HepG2 (cell line): Measurements from ENCODE around the gene IL4I1. TPM values are rescaled to one million over a fixed set of nuclear protein-coding genes. Genes with fewer than 3 reads are reported as not detected.
A peak's percentile ranks its signal among the peaks of the same experiment; 100 is the strongest.

Source experiments
- ATAC-seq: fragments of 200-7000 bp; cut with Tn5 transposase; 3 replicates; pipeline ENCODE4 v1.9.1; 2020; ENCODE audit warnings: mild to moderate bottlenecking, moderate library complexity
- BruUV-seq: library from RNA; stranded (reverse); fragments of 400-500 nt; replicated peaks from 2 replicates; lab custom pipeline; 2021; lab: Mats Ljungman, UMichigan
- CTCF ChIA-PET: fragments of 300-600 bp; formaldehyde crosslinking; extraction: SDS; loops from one replicate; lab custom pipeline; 2021; ENCODE audit warnings: low total read pairs, inconsistent platforms, low intra/inter-chr PET ratio; lab: Yijun Ruan, JAX
- POLR2A ChIA-PET: fragments of 350-600 bp; sonication (Branson Sonifier 250); formaldehyde crosslinking; loops from one replicate; lab custom pipeline; 2020; ENCODE audit warnings: antibody characterized with exemption, inconsistent platforms; lab: Yijun Ruan, JAX
- DNase-seq: peaks from one replicate; pipeline ENCODE4 v3.0.0-alpha.2; 2015; ENCODE audit warnings: low spot score
- FAIRE-seq: peaks from 3 replicates; lab custom pipeline; 2011; peaks lifted over from hg19 to GRCh38; lab: Jason Lieb, UNC
- H2AFZ ChIP-seq: one replicate; pipeline ENCODE4 v1.6.1; 2011; ENCODE audit warnings: low read length, inconsistent platforms
- H3K27ac ChIP-seq: fragments of 300-600 bp; 3 replicates; pipeline ENCODE4 v1.8.0; 2011; ENCODE audit warnings: mixed run types, mild to moderate bottlenecking, mixed read lengths, low read length, inconsistent platforms; ENCODE audit not compliant: insufficient read depth; ENCODE audit errors: extremely low read length
- H3K27me3 ChIP-seq, 2 experiments: fragments of 200-600 bp in 1 of 2; 2 replicates in 1 of 2; 3 replicates in 1 of 2; pipeline versions ENCODE4 v1.6.0 to v1.8.0; 2011; ENCODE audit warnings: low read length in 2 of 2, mild to moderate bottlenecking in 2 of 2, moderate library complexity in 2 of 2, inconsistent platforms in 1 of 2; ENCODE audit not compliant: insufficient read depth in 2 of 2, control insufficient read depth in 1 of 2
- H3K36me3 ChIP-seq, 2 experiments: fragments of 200-600 bp in 1 of 2; replicated peaks in 1 of 2; 2 replicates in 1 of 2; 3 replicates in 1 of 2; pipeline versions ENCODE4 v1.5.1 to v1.8.0; 2011; ENCODE audit warnings: low read length in 2 of 2, inconsistent platforms in 1 of 2; ENCODE audit not compliant: insufficient read depth in 2 of 2, control insufficient read depth in 1 of 2
- H3K4me1 ChIP-seq: 2 replicates; pipeline ENCODE4 v1.5.1; 2012; ENCODE audit warnings: low read length, inconsistent platforms; ENCODE audit not compliant: insufficient read depth
- H3K4me2 ChIP-seq: 2 replicates; pipeline ENCODE4 v1.6.0; 2011; ENCODE audit warnings: low read depth, low read length, inconsistent platforms
- H3K4me3 ChIP-seq, 3 experiments: fragments of 200-600 bp in 1 of 3; sonication (generic), shearing (Covaris generic) in 1 of 3; replicated peaks in 1 of 3; 2 replicates each; pipeline ENCODE4 v1.5.1; 2011 to 2016; ENCODE audit warnings: low read length in 3 of 3, inconsistent platforms in 2 of 3, low read depth in 2 of 3, mild to moderate bottlenecking in 2 of 3, control low read depth in 1 of 3, mixed read lengths in 1 of 3; ENCODE audit not compliant: insufficient read depth in 1 of 3
- H3K79me2 ChIP-seq: one replicate; pipeline ENCODE4 v1.6.1; 2011; ENCODE audit warnings: low read length, inconsistent platforms; ENCODE audit not compliant: insufficient read depth
- H3K9ac ChIP-seq: 2 replicates; pipeline ENCODE4 v1.6.0; 2011; ENCODE audit warnings: mild to moderate bottlenecking, low read depth, low read length, inconsistent platforms; ENCODE audit not compliant: insufficient read depth
- H3K9me3 ChIP-seq: 2 replicates; pipeline ENCODE4 v1.5.1; 2012; ENCODE audit warnings: mild to moderate bottlenecking, low read length
- H4K20me1 ChIP-seq: 2 replicates; pipeline ENCODE4 v1.6.0; 2011; ENCODE audit warnings: inconsistent platforms, mild to moderate bottlenecking, low read length, moderate library complexity; ENCODE audit not compliant: insufficient read depth
- AGO2 ChIP-seq: fragments of 200-400 bp; formaldehyde crosslinking; optimal IDR thresholded peaks from 2 replicates; pipeline ENCODE3; 2017; ENCODE audit warnings: mild to moderate bottlenecking, low read depth, low read length, moderate library complexity
- AHR ChIP-seq: IDR thresholded peaks from 2 replicates; pipeline ENCODE4 v1.6.1; 2018; ENCODE audit warnings: missing genetic modification reagents, missing compliant biosample characterization
- DR1 ChIP-seq: sonication (generic); formaldehyde crosslinking; IDR thresholded peaks from 2 replicates; pipeline ENCODE4 v1.8.0; 2021; ENCODE audit warnings: mild to moderate bottlenecking, missing genetic modification reagents, inconsistent platforms
- KAT7 ChIP-seq: IDR thresholded peaks from 2 replicates; pipeline ENCODE4 v1.6.1; 2018; ENCODE audit warnings: borderline replicate concordance, missing compliant biosample characterization
- MATR3 ChIP-seq: sonication (generic); formaldehyde crosslinking; IDR thresholded peaks from 2 replicates; pipeline ENCODE4 v1.4.0; 2020; ENCODE audit warnings: missing genetic modification reagents
- MTF2 ChIP-seq: sonication (generic); formaldehyde crosslinking; IDR thresholded peaks from 2 replicates; pipeline ENCODE4 v1.5.0; 2020; ENCODE audit warnings: missing genetic modification reagents, borderline replicate concordance
- ZNF143 ChIP-seq: sonication (generic); formaldehyde crosslinking; IDR thresholded peaks from 2 replicates; pipeline ENCODE4 v1.4.0; 2020; ENCODE audit warnings: missing genetic modification reagents
- ZNF230 ChIP-seq: sonication (generic); formaldehyde crosslinking; IDR thresholded peaks from 2 replicates; pipeline ENCODE4 v1.4.0; 2020; ENCODE audit warnings: mild to moderate bottlenecking, missing genetic modification reagents
- ZNF264 ChIP-seq: sonication (generic); formaldehyde crosslinking; IDR thresholded peaks from 2 replicates; pipeline ENCODE4 v1.4.0; 2020; ENCODE audit warnings: missing genetic modification reagents
- ZSCAN22 ChIP-seq: sonication (generic); formaldehyde crosslinking; IDR thresholded peaks from 2 replicates; pipeline ENCODE4 v1.4.0; 2020; ENCODE audit warnings: mild to moderate bottlenecking, missing genetic modification reagents
- WGBS: methylation state at CpG from one replicate; pipeline ENCODE4 v1.1.6; 2017; ENCODE audit warnings: low lambda C conversion rate; 5-methylcytosine and 5-hydroxymethylcytosine counted together
- in situ Hi-C: cut with HindIII; loops from 2 replicates; pipeline ENCODE4 v1.10.0; 2017; ENCODE audit warnings: low pct_unique_long_range_greater_than_20kb; ENCODE audit not compliant: extremely low pct_ligation_motif_present
- intact Hi-C: fragments of 100-400 bp; cut with micrococcal nuclease; formaldehyde crosslinking; loops from one replicate; pipeline ENCODE4 v1.10.0; 2022; ENCODE audit not compliant: unreplicated experiment
- polyA plus RNA-seq, 8 experiments: library from polyadenylated mRNA; depleted of rRNA in 3 of 8; stranded (reverse) in 7 of 8; unstranded in 1 of 8; fragments of >200 nt; fragmentation: Illumina TruSeq in 4 of 8; extraction: Trizol in 4 of 8; gene quantifications; 2 replicates each; pipeline versions ENCODE4 v1.2.1 to v1.2.3, GENCODE V29; 2011 to 2016; ENCODE audit warnings: low read depth in 4 of 8, missing spikeins in 1 of 8, mixed read lengths in 1 of 8; ENCODE audit not compliant: insufficient read depth in 1 of 8
- total RNA-seq, 5 experiments: library from RNA; depleted of rRNA; stranded (reverse); fragments of >200 nt; fragmentation: Illumina TruSeq; extraction: Trizol; gene quantifications; 2 replicates each; pipeline ENCODE4 v1.2.3, GENCODE V29; 2016; ENCODE audit warnings: low read depth in 1 of 5
- TF ChIP-seq, protein P1 (sequence below): sonication (generic); formaldehyde crosslinking; IDR thresholded peaks from 2 replicates; pipeline ENCODE4 v1.4.0; 2020; ENCODE audit warnings: mild to moderate bottlenecking, missing genetic modification reagents
- TF ChIP-seq, protein P2 (sequence below), 2 experiments: sonication (generic) in 1 of 2; formaldehyde crosslinking in 1 of 2; IDR thresholded peaks; 2 replicates each; pipeline versions ENCODE4 v1.5.1 to v1.6.1; 2011 to 2020; ENCODE audit warnings: borderline replicate concordance in 1 of 2, low read depth in 1 of 2, low read length in 1 of 2, mild to moderate bottlenecking in 1 of 2, missing genetic modification reagents in 1 of 2, moderate library complexity in 1 of 2

IL4I1 gene
- total and polyA plus RNA-seq, 2 of the 13 experiments (the other 11 are each of a cell fraction or from before 2014, with no cell fraction given) = not detected

DNA sequence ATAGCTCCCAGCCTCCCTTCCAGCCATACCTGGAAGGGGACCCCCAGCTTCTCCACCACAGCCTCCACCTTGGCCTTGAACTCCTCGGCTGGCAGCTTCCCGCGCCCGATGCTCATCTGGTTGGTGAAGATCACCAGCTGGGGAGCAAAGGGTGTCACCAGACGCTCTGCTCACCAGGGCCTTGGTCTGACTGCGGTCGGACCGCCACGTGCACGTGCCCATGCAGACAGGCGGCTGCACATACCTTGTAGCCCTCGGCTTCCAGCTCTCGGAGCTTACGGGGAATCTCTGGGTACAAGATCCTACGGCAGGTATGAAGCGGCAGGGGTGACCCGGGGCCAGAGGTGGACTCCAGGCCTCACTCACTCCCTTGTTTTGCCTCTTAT is 32.8 kb downstream of the IL4I1 start:
- peaks cover 42% of the 10 kb centered on the region for H3K4me1 ChIP-seq
- no peak overlapping the region for H3K27ac ChIP-seq
- H3K4me2 ChIP-seq = no peak overlapping the region
- FAIRE-seq (no peak), ATAC-seq (no peak), DNase-seq (no peak)
- H4K20me1 ChIP-seq = peaks cover 6% of the 10 kb centered on the region
- BruUV-seq = no TSS peak
- no peak overlapping the region for H3K4me3 ChIP-seq
- H2AFZ ChIP-seq = no peak overlapping the region
- 99% methylated on average over 8 of the region's 17 CpGs for WGBS
- no peaks in the 10 kb centered on the region; a peak in 1 of 5 replicates for H3K27me3 ChIP-seq
- no peaks in the 10 kb centered on the region for H3K9me3 ChIP-seq
- H3K9ac ChIP-seq = no peak overlapping the region
- POLR2A ChIA-PET = interaction anchor here (2.4 kb wide), 1 partner anchor 13 kb away, joined by 24 read pairs; the partner anchor contains the start of gene PTOV1
- intact Hi-C loops = no loop called here
- peaks cover 16% of the 10 kb centered on the region for H3K79me2 ChIP-seq
- CTCF ChIA-PET = no interaction called here
- TF ChIP-seq DR1 (CRISPR knock-in tag) (no peak), KAT7 (no peak), AGO2 (peak; percentile 48)
- TF ChIP-seq, all 625 proteins: peak for 1
- in situ Hi-C loops = no loop called here
- H3K36me3 ChIP-seq = peaks cover 14 to 39% of the 10 kb centered on the region in 2 experiments

DNA sequence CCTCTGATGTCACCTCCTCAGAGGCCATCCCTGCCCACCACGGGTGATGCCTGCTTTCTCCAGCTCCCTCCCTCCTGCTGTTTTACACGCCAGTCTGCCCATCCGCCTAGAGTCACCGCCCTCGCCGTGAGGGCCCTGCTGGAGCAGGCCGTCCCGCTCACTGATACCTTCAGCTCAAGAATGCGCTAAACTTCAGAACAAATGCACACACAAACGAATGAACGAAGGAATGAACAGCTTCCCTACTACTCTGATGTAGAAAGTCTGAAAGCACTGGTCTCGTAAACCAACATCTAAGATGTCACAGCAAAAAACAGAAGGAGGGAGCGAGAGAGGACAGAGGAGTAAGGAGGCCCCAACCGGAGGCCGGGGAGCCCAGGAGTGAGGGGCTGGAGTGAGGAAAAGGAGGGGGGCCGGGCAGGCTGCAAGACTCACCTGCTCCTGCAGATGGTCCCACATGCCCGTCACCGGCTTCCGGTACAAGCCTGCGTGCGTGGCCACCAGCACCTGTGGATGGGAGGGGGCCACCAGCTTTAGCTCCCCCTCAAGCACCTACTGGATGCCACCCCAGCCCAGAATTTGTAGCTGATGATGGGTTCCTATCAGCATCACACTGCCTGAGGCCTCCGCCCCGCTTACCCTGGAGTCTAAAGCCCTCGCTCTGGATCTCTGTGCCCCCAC is 33.3 kb downstream of the IL4I1 start:
- H3K9ac ChIP-seq = no peak overlapping the region
- BruUV-seq = no TSS peak
- H3K4me2 ChIP-seq = no peak overlapping the region
- no peak overlapping the region for H3K4me3 ChIP-seq
- no peaks in the 10 kb centered on the region; a peak in 1 of 5 replicates for H3K27me3 ChIP-seq
- no peaks in the 10 kb centered on the region for H3K9me3 ChIP-seq
- peaks cover 36% of the 10 kb centered on the region for H3K4me1 ChIP-seq
- H3K79me2 ChIP-seq = peaks cover 16% of the 10 kb centered on the region
- TF ChIP-seq MATR3 (CRISPR knock-in tag) (no peak), ZSCAN22 (CRISPR knock-in tag) (no peak), AHR (no peak), ZNF264 (CRISPR knock-in tag) (no peak), ZNF230 (CRISPR knock-in tag) (no peak), ZNF143 (CRISPR knock-in tag) (no peak), MTF2 (no peak)
- TF ChIP-seq, protein P1, sequence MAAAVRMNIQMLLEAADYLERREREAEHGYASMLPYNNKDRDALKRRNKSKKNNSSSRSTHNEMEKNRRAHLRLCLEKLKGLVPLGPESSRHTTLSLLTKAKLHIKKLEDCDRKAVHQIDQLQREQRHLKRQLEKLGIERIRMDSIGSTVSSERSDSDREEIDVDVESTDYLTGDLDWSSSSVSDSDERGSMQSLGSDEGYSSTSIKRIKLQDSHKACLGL (CRISPR knock-in tag) = no peak
- TF ChIP-seq, protein P2, sequence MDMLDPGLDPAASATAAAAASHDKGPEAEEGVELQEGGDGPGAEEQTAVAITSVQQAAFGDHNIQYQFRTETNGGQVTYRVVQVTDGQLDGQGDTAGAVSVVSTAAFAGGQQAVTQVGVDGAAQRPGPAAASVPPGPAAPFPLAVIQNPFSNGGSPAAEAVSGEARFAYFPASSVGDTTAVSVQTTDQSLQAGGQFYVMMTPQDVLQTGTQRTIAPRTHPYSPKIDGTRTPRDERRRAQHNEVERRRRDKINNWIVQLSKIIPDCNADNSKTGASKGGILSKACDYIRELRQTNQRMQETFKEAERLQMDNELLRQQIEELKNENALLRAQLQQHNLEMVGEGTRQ (IDR thresholded peaks at IDR 0.05; ENCODE audit: low read depth, low read length) = no peak
- TF ChIP-seq, protein P2 (CRISPR knock-in tag; IDR thresholded peaks at IDR 0.05; ENCODE audit: borderline replicate concordance) = no peak
- intact Hi-C loops (no loop called here), in situ Hi-C loops (no loop called here)
- FAIRE-seq = no peak
- H3K36me3 ChIP-seq = peaks cover 19 to 45% of the 10 kb centered on the region in 2 experiments
- no peak overlapping the region for H2AFZ ChIP-seq
- DNase-seq = no peak
- ChIA-PET POLR2A (interaction anchor here (1.0 to 2.4 kb wide), 2 partner anchors 12 to 13 kb away, joined by 3 to 24 read pairs; partner anchors contain the start of gene PTOV1), CTCF (no interaction called here)
- H4K20me1 ChIP-seq = peaks cover 6% of the 10 kb centered on the region
- ATAC-seq = no peak
- H3K27ac ChIP-seq = no peak overlapping the region
- 94% methylated on average over 21 of the region's 24 CpGs for WGBS
